ENCODE data around the gene CRELD1. TPM values are rescaled to one million over a fixed set of nuclear protein-coding genes. Genes with fewer than 3 reads are reported as not detected.

CRELD1 gene
- polyA plus RNA-seq, 1 experiment, result 29.5 TPM

DNA sequence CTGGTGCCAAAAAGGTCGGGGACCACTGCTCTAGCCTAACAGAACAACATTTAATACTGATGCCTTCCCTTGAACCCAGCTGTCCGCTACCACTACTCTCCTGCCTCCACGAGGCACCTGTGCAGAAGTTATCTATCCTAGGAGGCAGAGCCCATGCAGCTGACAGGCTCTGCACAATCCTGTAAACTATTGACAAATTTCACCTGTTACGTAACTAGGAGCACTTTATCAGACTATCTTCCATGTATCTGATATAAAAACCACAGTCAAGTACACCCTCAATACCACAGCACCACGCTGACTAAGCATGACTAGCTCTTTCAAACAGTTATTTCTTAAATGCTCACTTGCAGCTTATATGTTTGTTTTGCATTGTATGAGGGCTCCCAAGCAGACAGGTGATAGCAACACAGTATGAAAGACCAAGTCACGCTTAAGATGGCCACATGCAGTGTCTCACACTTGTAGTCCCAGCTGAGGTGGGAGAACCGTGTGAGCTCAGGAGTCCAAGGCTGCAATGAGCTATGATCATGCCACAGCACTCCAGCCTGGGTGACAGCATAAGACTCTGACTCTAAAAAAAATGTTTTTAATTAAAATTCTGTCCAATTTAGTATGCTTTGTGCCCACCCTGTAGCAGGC is 21.2 kb upstream of the CRELD1 start:
- ChIA-PET POLR2A (interaction anchor here (0.6 to 2.1 kb wide), 3 partner anchors 13 to 48 kb away, joined by 4 to 6 read pairs (median 5); no protein-coding TSS in a partner anchor), CTCF (interaction anchor here (0.7 to 1.7 kb wide), 3 partner anchors 19 to 63 kb away, joined by 5 to 9 read pairs (median 6); no protein-coding TSS in a partner anchor)
- TF ChIP-seq, protein P1, sequence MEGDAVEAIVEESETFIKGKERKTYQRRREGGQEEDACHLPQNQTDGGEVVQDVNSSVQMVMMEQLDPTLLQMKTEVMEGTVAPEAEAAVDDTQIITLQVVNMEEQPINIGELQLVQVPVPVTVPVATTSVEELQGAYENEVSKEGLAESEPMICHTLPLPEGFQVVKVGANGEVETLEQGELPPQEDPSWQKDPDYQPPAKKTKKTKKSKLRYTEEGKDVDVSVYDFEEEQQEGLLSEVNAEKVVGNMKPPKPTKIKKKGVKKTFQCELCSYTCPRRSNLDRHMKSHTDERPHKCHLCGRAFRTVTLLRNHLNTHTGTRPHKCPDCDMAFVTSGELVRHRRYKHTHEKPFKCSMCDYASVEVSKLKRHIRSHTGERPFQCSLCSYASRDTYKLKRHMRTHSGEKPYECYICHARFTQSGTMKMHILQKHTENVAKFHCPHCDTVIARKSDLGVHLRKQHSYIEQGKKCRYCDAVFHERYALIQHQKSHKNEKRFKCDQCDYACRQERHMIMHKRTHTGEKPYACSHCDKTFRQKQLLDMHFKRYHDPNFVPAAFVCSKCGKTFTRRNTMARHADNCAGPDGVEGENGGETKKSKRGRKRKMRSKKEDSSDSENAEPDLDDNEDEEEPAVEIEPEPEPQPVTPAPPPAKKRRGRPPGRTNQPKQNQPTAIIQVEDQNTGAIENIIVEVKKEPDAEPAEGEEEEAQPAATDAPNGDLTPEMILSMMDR (IDR thresholded peaks at IDR 0.05; ENCODE audit: low read depth, low read length), result no peak
- H3K4me3 ChIP-seq (ENCODE audit: low read depth, low read length), result no peak overlapping the region
- H3K27me3 ChIP-seq (ENCODE audit: control insufficient read depth, insufficient read depth, low read length), result no peaks in the 10 kb centered on the region
- H3K9me3 ChIP-seq (ENCODE audit: control insufficient read depth, insufficient read depth, low read length), result no peaks in the 10 kb centered on the region
- no peak for DNase-seq (ENCODE audit: low read depth, low spot score)
- H3K27ac ChIP-seq (ENCODE audit: low read depth, low read length), result peak overlapping the region; percentile 21

- CTCF ChIA-PET, result interaction anchor here (0.9 to 1.0 kb wide), 3 partner anchors 22 to 65 kb away, joined by 3 to 4 read pairs (median 3); no protein-coding TSS in a partner anchor
These were observed 20.0 kb upstream of the CRELD1 start for GRCh38 chr3:9913601-9914000.

DNA sequence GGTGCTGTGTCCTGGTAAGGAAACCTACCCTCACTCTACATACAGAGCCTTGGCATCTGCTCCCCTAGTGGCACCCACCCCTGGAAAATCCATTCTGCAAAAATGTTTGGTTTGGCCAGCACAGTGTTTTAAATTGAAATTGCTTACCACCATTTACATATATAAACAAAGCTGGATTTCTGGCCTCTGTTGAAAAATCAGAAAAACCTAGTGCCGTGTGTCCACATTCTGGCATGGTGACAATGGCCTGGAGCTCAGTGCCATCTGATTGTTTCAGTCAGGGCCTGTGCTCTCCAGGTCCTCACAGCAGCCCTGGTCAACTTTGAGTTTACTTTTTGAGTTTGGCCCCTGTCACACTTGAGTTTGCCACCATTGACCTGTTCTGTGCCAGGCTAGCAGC is 19.6 kb upstream of the CRELD1 start:
- TF ChIP-seq, protein P1 (IDR thresholded peaks at IDR 0.05; ENCODE audit: low read depth, low read length), result no peak
- no peak overlapping the region for H3K27ac ChIP-seq (ENCODE audit: low read depth, low read length)
- no peak for DNase-seq (ENCODE audit: low read depth, low spot score)
- H3K4me3 ChIP-seq (ENCODE audit: low read depth, low read length), result no peak overlapping the region
- ChIA-PET CTCF (interaction anchor here (0.9 to 1.0 kb wide), 4 partner anchors 23 to 68 kb away, joined by 3 to 4 read pairs (median 4); no protein-coding TSS in a partner anchor), POLR2A (interaction anchor here (0.9 kb wide), 1 partner anchor 70 kb away, joined by 3 read pairs; the partner anchor contains the start of gene RPUSD3)
- H3K9me3 ChIP-seq (ENCODE audit: control insufficient read depth, insufficient read depth, low read length), result no peaks in the 10 kb centered on the region; the same call in 1 of the 2 replicates
- H3K27me3 ChIP-seq (ENCODE audit: control insufficient read depth, insufficient read depth, low read length), result no peaks in the 10 kb centered on the region

More at GRCh38 chr3:9913601-9914000, 20.0 kb upstream of the CRELD1 start:
- H3K9me3 ChIP-seq (ENCODE audit: control insufficient read depth, insufficient read depth, low read length), result no peaks in the 10 kb centered on the region; the same call in 1 of the 2 replicates
- H3K27me3 ChIP-seq (ENCODE audit: control insufficient read depth, insufficient read depth, low read length), result no peaks in the 10 kb centered on the region
- no peak overlapping the region for H3K27ac ChIP-seq (ENCODE audit: low read depth, low read length)
- POLR2A ChIA-PET, result interaction anchor here (0.9 kb wide), 1 partner anchor 70 kb away, joined by 3 read pairs; the partner anchor contains the start of gene RPUSD3
- H3K4me3 ChIP-seq (ENCODE audit: low read depth, low read length), result no peak overlapping the region
- TF ChIP-seq, protein P1 (IDR thresholded peaks at IDR 0.05; ENCODE audit: low read depth, low read length), result no peak
- no peak for DNase-seq (ENCODE audit: low read depth, low spot score)

- Histone ChIP-seq H3K27me3 (ENCODE audit: control insufficient read depth, insufficient read depth, low read length) (no peaks in the 10 kb centered on the region), H3K4me3 (ENCODE audit: low read depth, low read length) (no peak overlapping the region), H3K27ac (ENCODE audit: low read depth, low read length) (no peak overlapping the region), H3K9me3 (ENCODE audit: control insufficient read depth, insufficient read depth, low read length) (no peaks in the 10 kb centered on the region; the same call in 1 of the 2 replicates)
- TF ChIP-seq, protein P1 (IDR thresholded peaks at IDR 0.05; ENCODE audit: low read depth, low read length), result no peak
- no peak for DNase-seq (ENCODE audit: low read depth, low spot score)
- ChIA-PET CTCF (interaction anchor here (0.9 to 2.6 kb wide), 5 partner anchors 17 to 68 kb away, joined by 3 to 17 read pairs (median 4); no protein-coding TSS in a partner anchor), POLR2A (interaction anchor here (0.9 kb wide), 1 partner anchor 71 kb away, joined by 3 read pairs; the partner anchor contains the start of gene RPUSD3)
These were observed 18.9 kb upstream of the CRELD1 start for GRCh38 chr3:9914559-9915253.

All from AG04450 (cell line).